Endothelial cell of umbilical vein (primary cell): Measurements from ENCODE around the gene GALNT11. TPM values are rescaled to one million over a fixed set of nuclear protein-coding genes. Genes with fewer than 3 reads are reported as not detected.

Source experiments
- BruUV-seq: library from RNA; stranded (reverse); fragments of 400-500 nt; replicated peaks from 2 replicates; lab custom pipeline; 2021; lab: Mats Ljungman, UMichigan
- CTCF ChIA-PET: fragments of 300-600, 350-600 bp; sonication (Branson Sonifier 250); formaldehyde crosslinking; loops from one replicate; lab custom pipeline; 2021; ENCODE audit warnings: antibody characterized with exemption, inconsistent platforms; lab: Charles Lee
- POLR2A ChIA-PET: fragments of 300-600, 350-600 bp; sonication (Branson Sonifier 250); formaldehyde crosslinking; loops from one replicate; lab custom pipeline; 2021; ENCODE audit warnings: antibody characterized with exemption, inconsistent platforms; lab: Charles Lee
- DNase-seq: peaks from one replicate; pipeline ENCODE4 v3.0.0-alpha.2; 2011; ENCODE audit warnings: low read depth, low spot score
- FAIRE-seq: peaks from 2 replicates; lab custom pipeline; 2011; peaks lifted over from hg19 to GRCh38; lab: Jason Lieb, UNC
- H2AFZ ChIP-seq: 2 replicates; pipeline ENCODE4 v1.6.0; 2012; ENCODE audit warnings: low read depth, low read length, control low read depth, inconsistent platforms
- H3K27ac ChIP-seq: 2 replicates; pipeline ENCODE4 v1.5.1; 2011; ENCODE audit warnings: low read depth, mild to moderate bottlenecking, control low read depth, low read length, moderate library complexity; ENCODE audit not compliant: insufficient read depth
- H3K27me3 ChIP-seq, 2 experiments: 2 replicates each; pipeline versions ENCODE4 v1.6.0 to v1.6.1; 2011; ENCODE audit warnings: low read length in 2 of 2, mixed read lengths in 1 of 2; ENCODE audit not compliant: control insufficient read depth in 2 of 2, insufficient read depth in 2 of 2
- H3K36me3 ChIP-seq, 2 experiments: 2 replicates in 1 of 2; 3 replicates in 1 of 2; pipeline ENCODE4 v1.5.1; 2011; ENCODE audit warnings: low read length in 2 of 2, mild to moderate bottlenecking in 1 of 2, moderate library complexity in 1 of 2; ENCODE audit not compliant: control insufficient read depth in 2 of 2, insufficient read depth in 2 of 2; ENCODE audit errors: extremely low read depth in 1 of 2
- H3K4me1 ChIP-seq: 3 replicates; pipeline ENCODE4 v1.5.1; 2011; ENCODE audit warnings: mild to moderate bottlenecking, low read length; ENCODE audit not compliant: control insufficient read depth, insufficient read depth; ENCODE audit errors: extremely low read depth
- H3K4me2 ChIP-seq: 2 replicates; pipeline ENCODE4 v1.6.1; 2011; ENCODE audit warnings: low read length, control low read depth, mixed read lengths; ENCODE audit not compliant: insufficient read depth
- H3K4me3 ChIP-seq, 3 experiments: fragments of 200-600 bp in 1 of 3; sonication (generic), shearing (Covaris generic) in 1 of 3; replicated peaks in 1 of 3; 2 replicates each; pipeline ENCODE4 v1.5.1; 2011 to 2016; ENCODE audit warnings: control low read depth in 3 of 3, low read length in 3 of 3, mild to moderate bottlenecking in 2 of 3, inconsistent platforms in 1 of 3, low read depth in 1 of 3, moderate library complexity in 1 of 3; ENCODE audit not compliant: insufficient read depth in 1 of 3
- H3K79me2 ChIP-seq: 2 replicates; pipeline ENCODE4 v1.6.0; 2012; ENCODE audit warnings: low read length, inconsistent platforms; ENCODE audit not compliant: control insufficient read depth, insufficient read depth
- H3K9ac ChIP-seq: replicated peaks from 2 replicates; pipeline ENCODE3; 2011; ENCODE audit warnings: low read length, control low read depth; ENCODE audit not compliant: insufficient read depth; ENCODE audit errors: extremely low read depth
- H3K9me1 ChIP-seq: replicated peaks from 3 replicates; pipeline ENCODE4 v1.6.0; 2011; ENCODE audit warnings: mild to moderate bottlenecking, low read length; ENCODE audit not compliant: control insufficient read depth, insufficient read depth; ENCODE audit errors: extremely low read depth
- H3K9me3 ChIP-seq: replicated peaks from 2 replicates; pipeline ENCODE4 v1.5.1; 2012; ENCODE audit warnings: low read length, inconsistent platforms; ENCODE audit not compliant: control insufficient read depth, insufficient read depth
- H4K20me1 ChIP-seq: replicated peaks from 2 replicates; pipeline ENCODE3; 2011; ENCODE audit warnings: mild to moderate bottlenecking, low read length; ENCODE audit not compliant: control insufficient read depth, insufficient read depth; ENCODE audit errors: extremely low read depth
- EZH2 ChIP-seq: IDR thresholded peaks from 2 replicates; pipeline ENCODE4 v1.6.1; 2012; ENCODE audit warnings: borderline replicate concordance, low read depth, mild to moderate bottlenecking, moderate library complexity, low read length, inconsistent platforms; ENCODE audit not compliant: severe bottlenecking
- FOS ChIP-seq: IDR thresholded peaks from 2 replicates; pipeline ENCODE4 v1.6.1; 2011; ENCODE audit warnings: mild to moderate bottlenecking, low read length, moderate library complexity, borderline replicate concordance; ENCODE audit not compliant: insufficient read depth
- GATA2 ChIP-seq: IDR thresholded peaks from 2 replicates; pipeline ENCODE4 v1.7.0; 2011; ENCODE audit warnings: low read depth, mild to moderate bottlenecking, moderate library complexity, mixed read lengths, low read length; ENCODE audit not compliant: insufficient read length, insufficient read depth
- JUN ChIP-seq: IDR thresholded peaks from 2 replicates; pipeline ENCODE4 v1.6.1; 2011; ENCODE audit warnings: borderline replicate concordance, low read depth; ENCODE audit not compliant: insufficient read length, insufficient read depth
- MYC ChIP-seq: IDR thresholded peaks from one replicate; pipeline ENCODE4 v1.6.1; 2011; ENCODE audit warnings: mild to moderate bottlenecking, low read depth, low read length
- POLR2A ChIP-seq: IDR thresholded peaks from 2 replicates; pipeline ENCODE4 v1.6.1; 2012; ENCODE audit warnings: low read depth, mild to moderate bottlenecking, control low read depth, low read length
- POLR2AphosphoS5 ChIP-seq: IDR thresholded peaks from 2 replicates; pipeline ENCODE4 v1.6.1; 2012; ENCODE audit warnings: low read depth, mild to moderate bottlenecking, control low read depth, low read length, moderate library complexity; ENCODE audit not compliant: insufficient read depth
- dilution Hi-C: fragments of 300-500 bp; cut with MboI; formaldehyde crosslinking; loops from one replicate; pipeline ENCODE4 v1.15.0; 2019; ENCODE audit warnings: low sequenced_read_pairs; ENCODE audit not compliant: extremely low pct_ligation_motif_present
- intact Hi-C: fragments of 100-400 bp; cut with micrococcal nuclease; formaldehyde crosslinking; loops from one replicate; pipeline ENCODE4 v1.10.0; 2022
- polyA plus RNA-seq, 4 experiments: library from polyadenylated mRNA; depleted of rRNA in 3 of 4; stranded (reverse) in 3 of 4; unstranded in 1 of 4; fragments of >200 nt; gene quantifications; 2 replicates each; pipeline versions ENCODE4 v1.2.1 to v1.2.3, GENCODE V29; 2011 to 2012; ENCODE audit warnings: missing spikeins in 1 of 4
- total RNA-seq: library from RNA; stranded (reverse); gene quantifications from 2 replicates; pipeline ENCODE4 v1.2.3, GENCODE V29; 2021
- TF ChIP-seq, protein P1 (sequence below), 2 donors: IDR thresholded peaks; 1 replicate in 1 of 2; 2 replicates in 1 of 2; pipeline ENCODE4 v1.5.1; 2011; ENCODE audit warnings: low read length in 2 of 2, mild to moderate bottlenecking in 2 of 2, moderate library complexity in 2 of 2, control low read depth in 1 of 2, inconsistent platforms in 1 of 2, low read depth in 1 of 2; ENCODE audit not compliant: insufficient read depth in 1 of 2; ENCODE audit errors: extremely low read depth in 1 of 2
- TF ChIP-seq, protein P2 (sequence below): IDR thresholded peaks from 2 replicates; pipeline ENCODE4 v1.6.1; 2011; ENCODE audit not compliant: insufficient read depth, insufficient read length

The GALNT11 gene
- total and polyA plus RNA-seq, 2 donors (not counting 3 experiments of a cell fraction or from before 2014, with no cell fraction given): 27.7 to 36.5 TPM

- FAIRE-seq (no peak), DNase-seq (no peak)
- H3K9ac ChIP-seq: no peak overlapping the region
- no peak overlapping the region for H3K4me2 ChIP-seq
- H4K20me1 ChIP-seq: no peaks in the 10 kb centered on the region
- no peaks in the 10 kb centered on the region for H3K4me1 ChIP-seq
- no TSS peak for BruUV-seq
- no peak overlapping the region for H3K4me3 ChIP-seq
- H3K27me3 ChIP-seq: no peaks in the 10 kb centered on the region
- TF ChIP-seq, protein P1, sequence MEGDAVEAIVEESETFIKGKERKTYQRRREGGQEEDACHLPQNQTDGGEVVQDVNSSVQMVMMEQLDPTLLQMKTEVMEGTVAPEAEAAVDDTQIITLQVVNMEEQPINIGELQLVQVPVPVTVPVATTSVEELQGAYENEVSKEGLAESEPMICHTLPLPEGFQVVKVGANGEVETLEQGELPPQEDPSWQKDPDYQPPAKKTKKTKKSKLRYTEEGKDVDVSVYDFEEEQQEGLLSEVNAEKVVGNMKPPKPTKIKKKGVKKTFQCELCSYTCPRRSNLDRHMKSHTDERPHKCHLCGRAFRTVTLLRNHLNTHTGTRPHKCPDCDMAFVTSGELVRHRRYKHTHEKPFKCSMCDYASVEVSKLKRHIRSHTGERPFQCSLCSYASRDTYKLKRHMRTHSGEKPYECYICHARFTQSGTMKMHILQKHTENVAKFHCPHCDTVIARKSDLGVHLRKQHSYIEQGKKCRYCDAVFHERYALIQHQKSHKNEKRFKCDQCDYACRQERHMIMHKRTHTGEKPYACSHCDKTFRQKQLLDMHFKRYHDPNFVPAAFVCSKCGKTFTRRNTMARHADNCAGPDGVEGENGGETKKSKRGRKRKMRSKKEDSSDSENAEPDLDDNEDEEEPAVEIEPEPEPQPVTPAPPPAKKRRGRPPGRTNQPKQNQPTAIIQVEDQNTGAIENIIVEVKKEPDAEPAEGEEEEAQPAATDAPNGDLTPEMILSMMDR (IDR thresholded peaks at IDR 0.05; ENCODE audit: extremely low read depth in 1 of 2, insufficient read depth in 1 of 2, low read depth in 1 of 2, low read length in 2 of 2): no peak
- TF ChIP-seq EZH2 (no peak), GATA2 (no peak), MYC (no peak), POLR2AphosphoS5 (no peak), POLR2A (no peak), FOS (no peak), JUN (no peak)
- TF ChIP-seq, protein P2, sequence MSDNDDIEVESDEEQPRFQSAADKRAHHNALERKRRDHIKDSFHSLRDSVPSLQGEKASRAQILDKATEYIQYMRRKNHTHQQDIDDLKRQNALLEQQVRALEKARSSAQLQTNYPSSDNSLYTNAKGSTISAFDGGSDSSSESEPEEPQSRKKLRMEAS: no peak
- dilution Hi-C loops: no loop called here
- no peaks in the 10 kb centered on the region for H3K79me2 ChIP-seq
- intact Hi-C loops: no loop called here
- no peak overlapping the region for H3K27ac ChIP-seq
- H3K36me3 ChIP-seq: no peaks in the 10 kb centered on the region
- POLR2A ChIA-PET: no interaction called here
- no peak overlapping the region for H2AFZ ChIP-seq
- H3K9me3 ChIP-seq: no peaks in the 10 kb centered on the region
- no peaks in the 10 kb centered on the region for H3K9me1 ChIP-seq
- CTCF ChIA-PET: interaction anchor here (0.6 kb wide), 1 partner anchor 372 kb away, joined by 4 read pairs; no protein-coding TSS in a partner anchor
These were observed 31.3 kb downstream of the GALNT11 start for GRCh38 chr7:152056621-152057274.
